HG03097 (cell line): ENCODE data around the gene PPP6R1.

Experiments
- ATAC-seq: cut with Tn5 transposase; IDR thresholded peaks from one replicate; pipeline ENCODE4 v1.9.1; 2021; ENCODE audit not compliant: unreplicated experiment, low FRiP score

Gene PPP6R1

GRCh38 chr19:55283548-55284377, 24.9 kb upstream of the PPP6R1 start, which contains the start of gene BRSK1:
Gene BRSK1, plus strand, starts transcription at chr19:55283997. Its CDS starts 446 bp downstream, at chr19:55284443.
- no peak for ATAC-seq

GRCh38 chr19:55279770-55280643, 21.2 kb upstream of the PPP6R1 start, which contains the start of gene HSPBP1:
Gene HSPBP1, minus strand, starts transcription at chr19:55280110. Its CDS starts 502 bp downstream, at chr19:55279608.
- peak; percentile 62 for ATAC-seq

- ATAC-seq = no peak
Observed at GRCh38 chr19:55279340-55279739, 20.5 kb upstream of the PPP6R1 start.

GRCh38 chr19:55278391-55279135, 19.7 kb upstream of the PPP6R1 start:
- no peak for ATAC-seq

- ATAC-seq = no peak
Observed at GRCh38 chr19:55277494-55277893, 18.7 kb upstream of the PPP6R1 start.

- no peak for ATAC-seq
Observed at GRCh38 chr19:55276720-55277430, 18.1 kb upstream of the PPP6R1 start.

GRCh38 chr19:55275851-55276719, 17.3 kb upstream of the PPP6R1 start:
- no peak for ATAC-seq

- no peak for ATAC-seq
Observed at GRCh38 chr19:55273978-55274707, 15.3 kb upstream of the PPP6R1 start.

- no peak for ATAC-seq
Observed at GRCh38 chr19:55272142-55272541, 13.3 kb upstream of the PPP6R1 start.

GRCh38 chr19:55270172-55270942, 11.5 kb upstream of the PPP6R1 start:
- no peak for ATAC-seq

- no peak for ATAC-seq
Observed at GRCh38 chr19:55269299-55269698, 10.5 kb upstream of the PPP6R1 start.

- ATAC-seq = no peak
Observed at GRCh38 chr19:55266840-55267239, 8.0 kb upstream of the PPP6R1 start.

- no peak for ATAC-seq
Observed at GRCh38 chr19:55266404-55266803, 7.6 kb upstream of the PPP6R1 start.

- ATAC-seq = no peak
Observed at GRCh38 chr19:55265723-55266386, 7.0 kb upstream of the PPP6R1 start.

- ATAC-seq = no peak
Observed at GRCh38 chr19:55265173-55265572, 6.4 kb upstream of the PPP6R1 start.

- no peak for ATAC-seq
Observed at GRCh38 chr19:55264531-55264930, 5.7 kb upstream of the PPP6R1 start.

GRCh38 chr19:55262359-55262758, 3.5 kb upstream of the PPP6R1 start:
- ATAC-seq = no peak
